ENCODE results near the gene MCF2L.

The MCF2L gene

GRCh38 chr13:113137691-113138298, 168.8 kb downstream of the MCF2L start:
- no peak for DNase-seq

GRCh38 chr13:113138792-113139551, 170.0 kb downstream of the MCF2L start:
- no peak for DNase-seq

GRCh38 chr13:113139577-113139976, 170.6 kb downstream of the MCF2L start:
- no peak for DNase-seq

GRCh38 chr13:113140677-113141600, 171.9 kb downstream of the MCF2L start:
- DNase-seq, result no peak

GRCh38 chr13:113141601-113141970, 172.6 kb downstream of the MCF2L start:
- no peak for DNase-seq

- no peak for DNase-seq
Measured at GRCh38 chr13:113142876-113143275, 173.9 kb downstream of the MCF2L start.

GRCh38 chr13:113143466-113144254, 174.6 kb downstream of the MCF2L start:
- DNase-seq, result no peak

- DNase-seq, result no peak
Measured at GRCh38 chr13:113144255-113144629, 175.2 kb downstream of the MCF2L start.

GRCh38 chr13:113145496-113145895, 176.5 kb downstream of the MCF2L start:
- DNase-seq, result no peak

- no peak for DNase-seq
Measured at GRCh38 chr13:113145911-113146598, 177.0 kb downstream of the MCF2L start.

GRCh38 chr13:113146750-113147149, 177.7 kb downstream of the MCF2L start:
- no peak for DNase-seq

- no peak for DNase-seq
Measured at GRCh38 chr13:113147206-113147605, 178.2 kb downstream of the MCF2L start.

- DNase-seq, result no peak
Measured at GRCh38 chr13:113148407-113148806, 179.4 kb downstream of the MCF2L start.

- DNase-seq, result no peak
Measured at GRCh38 chr13:113148940-113149503, 180.0 kb downstream of the MCF2L start.

All from fibroblast of skin of abdomen (primary cell).